Caco-2 (cell line): Measurements from ENCODE around the gene SMLR1. TPM values are rescaled to one million over a fixed set of nuclear protein-coding genes. Genes with fewer than 3 reads are reported as not detected.

Experiments
- BruUV-seq: library from RNA; stranded (reverse); fragments of 400-500 nt; replicated peaks from 2 replicates; lab custom pipeline; 2021; lab: Mats Ljungman, UMichigan
- CTCF ChIA-PET: fragments of 300-600 bp; sonication (Branson Sonifier 250); formaldehyde crosslinking; loops from one replicate; lab custom pipeline; 2022; ENCODE audit warnings: antibody characterized with exemption; lab: Charles Lee
- POLR2A ChIA-PET: fragments of 300-600 bp; sonication (Branson Sonifier 250); formaldehyde crosslinking; loops from one replicate; lab custom pipeline; 2022; ENCODE audit warnings: antibody characterized with exemption; lab: Charles Lee
- DNase-seq, 2 experiments: peaks; one replicate each; pipeline versions ENCODE4 v3.0.0 to v3.0.0-alpha.2; 2020 to 2022
- H3K27me3 ChIP-seq: replicated peaks from 2 replicates; pipeline ENCODE4 v1.6.0; 2011; ENCODE audit warnings: low read length; ENCODE audit not compliant: control insufficient read depth, insufficient read depth
- H3K36me3 ChIP-seq: 2 replicates; pipeline ENCODE4 v1.5.1; 2011; ENCODE audit warnings: low read length; ENCODE audit not compliant: control insufficient read depth, insufficient read depth
- H3K4me1 ChIP-seq: fragments of 250-450 bp; sonication (Bioruptor Pico); 2 replicates; pipeline ENCODE4 v1.5.1; 2020; ENCODE audit warnings: mild to moderate bottlenecking
- H3K4me3 ChIP-seq: 2 replicates; pipeline ENCODE4 v1.5.1; 2011; ENCODE audit warnings: low read depth, mild to moderate bottlenecking, control low read depth, low read length
- H3K9me3 ChIP-seq: fragments of 250-450 bp; sonication (Bioruptor Pico); 2 replicates; pipeline ENCODE4 v1.5.1; 2020; ENCODE audit warnings: mild to moderate bottlenecking, moderate library complexity
- H3K27ac Mint-ChIP-seq: one replicate; pipeline ENCODE4 v1.8.0; 2022; ENCODE audit warnings: mixed read lengths; ENCODE audit not compliant: unreplicated experiment
- H3K27me3 Mint-ChIP-seq: one replicate; pipeline ENCODE4 v1.8.0; 2022; ENCODE audit warnings: mixed read lengths; ENCODE audit not compliant: insufficient read depth, unreplicated experiment
- H3K36me3 Mint-ChIP-seq: one replicate; pipeline ENCODE4 v1.8.0; 2022; ENCODE audit warnings: mild to moderate bottlenecking, mixed read lengths; ENCODE audit not compliant: insufficient read depth, unreplicated experiment
- H3K4me1 Mint-ChIP-seq: one replicate; pipeline ENCODE4 v1.8.0; 2022; ENCODE audit warnings: low read depth, mixed read lengths; ENCODE audit not compliant: unreplicated experiment
- H3K4me3 Mint-ChIP-seq: one replicate; pipeline ENCODE4 v1.8.0; 2022; ENCODE audit warnings: mild to moderate bottlenecking, moderate library complexity, mixed read lengths; ENCODE audit not compliant: unreplicated experiment
- H3K9me3 Mint-ChIP-seq: one replicate; pipeline ENCODE4 v1.8.0; 2022; ENCODE audit warnings: mixed read lengths; ENCODE audit not compliant: unreplicated experiment
- intact Hi-C: fragments of 100-400 bp; cut with micrococcal nuclease; formaldehyde crosslinking; loops from one replicate; pipeline ENCODE4 v1.10.0; 2022; ENCODE audit not compliant: unreplicated experiment
- total RNA-seq: library from RNA; stranded (reverse); gene quantifications from 2 replicates; pipeline ENCODE4 v1.2.3, GENCODE V29; 2022
- TF ChIP-seq, protein P1 (sequence below), 2 experiments: fragments of 200-600 bp in 1 of 2; IDR thresholded peaks; 1 replicate in 1 of 2; 2 replicates in 1 of 2; pipeline versions ENCODE4 v1.5.1 to v1.8.0; 2011 to 2022; ENCODE audit warnings: antibody characterized with exemption in 1 of 2, control low read depth in 1 of 2, inconsistent platforms in 1 of 2, low read depth in 1 of 2, low read length in 1 of 2, mild to moderate bottlenecking in 1 of 2, moderate library complexity in 1 of 2; ENCODE audit not compliant: insufficient read depth in 1 of 2, severe bottlenecking in 1 of 2, unreplicated experiment in 1 of 2

Gene SMLR1
- total RNA-seq, 1 experiment from 2014 or later, result 6.9 TPM

DNA sequence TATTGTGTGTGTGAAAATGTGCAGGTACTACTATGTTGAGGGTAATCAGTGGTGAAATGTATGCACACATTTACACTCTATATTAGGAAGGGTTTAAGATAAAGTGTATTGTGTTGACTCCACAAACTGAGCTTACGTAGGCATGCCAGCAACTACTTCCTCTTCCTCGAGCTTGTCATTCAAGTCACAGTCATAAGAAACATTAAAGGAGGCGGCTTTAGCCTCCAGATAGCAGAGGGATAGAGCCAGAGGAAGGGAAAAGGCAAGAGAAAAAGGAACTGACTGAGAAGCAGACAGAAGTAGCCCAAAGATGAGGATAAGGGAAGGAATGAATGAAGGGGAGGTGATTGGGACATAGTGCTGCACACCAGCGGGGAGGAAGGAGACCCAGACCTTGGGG is 55.2 kb downstream of the SMLR1 start:
- Mint-ChIP-seq H3K27me3 (no peaks in the 10 kb centered on the region), H3K4me3 (no peak overlapping the region), H3K36me3 (peaks cover 20% of the 10 kb centered on the region), H3K27ac (no peak overlapping the region), H3K4me1 (peaks cover 13% of the 10 kb centered on the region), H3K9me3 (no peaks in the 10 kb centered on the region)
- intact Hi-C loops, result loop anchor here (10.0 kb wide), 1 partner anchor 742 kb away; the partner anchor contains the start of gene MED23
- Histone ChIP-seq H3K9me3 (peaks cover under 1% of the 10 kb centered on the region; the same call in 1 of the 2 replicates), H3K36me3 (no peaks in the 10 kb centered on the region; the same call in 1 of the 2 replicates), H3K4me3 (no peak overlapping the region), H3K27me3 (no peaks in the 10 kb centered on the region), H3K4me1 (no peaks in the 10 kb centered on the region)
- TF ChIP-seq, protein P1, sequence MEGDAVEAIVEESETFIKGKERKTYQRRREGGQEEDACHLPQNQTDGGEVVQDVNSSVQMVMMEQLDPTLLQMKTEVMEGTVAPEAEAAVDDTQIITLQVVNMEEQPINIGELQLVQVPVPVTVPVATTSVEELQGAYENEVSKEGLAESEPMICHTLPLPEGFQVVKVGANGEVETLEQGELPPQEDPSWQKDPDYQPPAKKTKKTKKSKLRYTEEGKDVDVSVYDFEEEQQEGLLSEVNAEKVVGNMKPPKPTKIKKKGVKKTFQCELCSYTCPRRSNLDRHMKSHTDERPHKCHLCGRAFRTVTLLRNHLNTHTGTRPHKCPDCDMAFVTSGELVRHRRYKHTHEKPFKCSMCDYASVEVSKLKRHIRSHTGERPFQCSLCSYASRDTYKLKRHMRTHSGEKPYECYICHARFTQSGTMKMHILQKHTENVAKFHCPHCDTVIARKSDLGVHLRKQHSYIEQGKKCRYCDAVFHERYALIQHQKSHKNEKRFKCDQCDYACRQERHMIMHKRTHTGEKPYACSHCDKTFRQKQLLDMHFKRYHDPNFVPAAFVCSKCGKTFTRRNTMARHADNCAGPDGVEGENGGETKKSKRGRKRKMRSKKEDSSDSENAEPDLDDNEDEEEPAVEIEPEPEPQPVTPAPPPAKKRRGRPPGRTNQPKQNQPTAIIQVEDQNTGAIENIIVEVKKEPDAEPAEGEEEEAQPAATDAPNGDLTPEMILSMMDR (IDR thresholded peaks at IDR 0.05; ENCODE audit: insufficient read depth in 1 of 2, low read depth in 1 of 2, low read length in 1 of 2, severe bottlenecking in 1 of 2, unreplicated experiment in 1 of 2), result no peak
- POLR2A ChIA-PET, result no interaction called here
- DNase-seq, result no peak
- CTCF ChIA-PET, result interaction anchor here (1.1 kb wide), 1 partner anchor 176 kb away, joined by 3 read pairs; no protein-coding TSS in a partner anchor
- BruUV-seq, result no TSS peak

DNA sequence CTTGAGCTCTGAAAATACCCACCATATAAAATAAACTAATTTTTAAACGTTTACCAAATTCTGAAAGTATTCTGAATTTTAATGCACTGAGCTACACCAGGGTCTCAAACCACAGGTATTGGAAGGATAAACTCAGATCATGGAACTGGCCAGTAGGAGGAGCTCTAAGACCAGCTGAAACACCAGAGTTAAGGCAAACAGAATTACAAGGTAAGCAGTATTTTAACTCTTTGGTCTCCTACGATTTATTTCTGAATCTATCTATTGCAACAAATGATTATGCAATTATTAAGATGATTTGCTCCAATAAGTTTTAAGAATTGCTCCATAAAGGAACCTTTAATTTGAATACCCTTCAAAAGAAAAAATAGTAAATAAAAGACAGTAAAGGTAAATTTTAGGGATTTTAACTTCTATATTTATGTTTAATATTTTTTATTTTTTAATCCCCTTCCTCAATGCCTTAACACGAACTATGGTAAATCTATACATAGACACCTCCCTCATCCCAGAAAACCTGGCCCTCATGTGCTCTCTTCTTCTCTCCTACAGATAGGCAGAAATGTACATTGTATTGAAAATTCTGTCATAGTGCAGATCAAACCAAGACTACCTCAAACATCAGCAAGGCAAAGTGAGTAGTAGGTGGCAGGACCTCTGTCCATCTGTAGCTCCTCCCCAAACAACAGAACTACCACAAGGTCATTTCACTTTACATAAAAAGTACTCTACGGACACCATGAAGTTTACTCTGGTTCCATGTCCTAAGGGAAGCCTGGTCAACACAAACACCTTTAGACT is 58.4 kb downstream of the SMLR1 start:
- peaks cover 13% of the 10 kb centered on the region for H3K4me1 Mint-ChIP-seq
- no peaks in the 10 kb centered on the region; the same call in 1 of the 2 replicates for H3K9me3 ChIP-seq
- H3K9me3 Mint-ChIP-seq, result no peaks in the 10 kb centered on the region
- no peak overlapping the region for H3K4me3 Mint-ChIP-seq
- peak; percentile 79 to 82 for DNase-seq
- no peaks in the 10 kb centered on the region; the same call in 1 of the 2 replicates for H3K36me3 ChIP-seq
- peaks cover 31% of the 10 kb centered on the region for H3K36me3 Mint-ChIP-seq
- POLR2A ChIA-PET, result interaction anchor here (0.5 kb wide), 1 partner anchor 396 kb away, joined by 3 read pairs; no protein-coding TSS in a partner anchor
- no peaks in the 10 kb centered on the region for H3K27me3 Mint-ChIP-seq
- CTCF ChIA-PET, result interaction anchor here (0.6 to 1.9 kb wide), 9 partner anchors 231 to 743 kb away, joined by 3 to 18 read pairs (median 5); partner anchors contain the start of gene MED23
- H3K27ac Mint-ChIP-seq, result peak overlapping the region; percentile 23
- intact Hi-C loops, result loop anchor here (1.0 to 10.0 kb wide), 6 partner anchors 47 to 739 kb away; partner anchors contain the start of genes EPB41L2 and MED23
- H3K27me3 ChIP-seq, result no peaks in the 10 kb centered on the region
- no TSS peak for BruUV-seq
- H3K4me3 ChIP-seq, result no peak overlapping the region
- H3K4me1 ChIP-seq, result no peaks in the 10 kb centered on the region
- TF ChIP-seq, protein P1 (IDR thresholded peaks at IDR 0.05; ENCODE audit: insufficient read depth in 1 of 2, low read depth in 1 of 2, low read length in 1 of 2, severe bottlenecking in 1 of 2, unreplicated experiment in 1 of 2), result peak; percentile 81 to 87

Other genes with a start within 250 kb of the SMLR1 start
- 91.7 and 106 TPM in 2 replicates for gene EPB41L2, start 235.8 kb downstream of the SMLR1 start, total RNA-seq